Measurements from ENCODE around the gene ADGRG3.

ADGRG3 gene

GRCh38 chr16:57693550-57693949 is 25.4 kb downstream of the ADGRG3 start:
- in situ Hi-C loops (cut with MboI; ENCODE audit: low sequenced_read_pairs) = no loop called here

DNA sequence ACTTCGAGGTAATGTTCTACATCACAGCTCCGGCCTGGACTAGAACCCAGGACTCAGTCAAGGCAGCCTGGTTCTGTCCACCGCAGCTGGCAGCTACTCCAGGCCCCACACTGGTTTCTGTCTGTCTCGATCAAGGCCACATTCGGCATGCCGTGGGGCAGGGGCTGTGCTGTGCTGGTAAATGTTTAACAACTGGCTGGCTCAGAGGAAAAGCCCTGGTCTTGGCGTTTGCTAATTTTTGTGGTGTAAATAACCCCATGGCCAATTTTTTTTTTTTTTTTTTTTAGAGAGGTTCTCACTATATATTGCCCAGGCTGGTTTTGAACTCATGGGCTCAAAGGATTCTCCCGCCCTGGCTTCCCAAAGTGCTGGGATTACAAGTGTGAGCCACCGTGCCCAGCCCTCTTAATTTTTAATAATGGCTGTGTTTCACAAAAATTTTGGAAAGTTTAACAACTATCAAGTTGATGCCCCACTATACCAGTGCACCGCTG is 26.2 kb downstream of the ADGRG3 start:
- in situ Hi-C loops (cut with MboI; ENCODE audit: low sequenced_read_pairs) = no loop called here

- in situ Hi-C loops (cut with MboI; ENCODE audit: low sequenced_read_pairs) = no loop called here
Measured at GRCh38 chr16:57694725-57695679, 26.9 kb downstream of the ADGRG3 start, which contains the start of gene DRC7. Gene DRC7, plus strand, starts transcription at chr16:57694806. Its CDS starts 3,144 bp downstream, at chr16:57697950.

DNA sequence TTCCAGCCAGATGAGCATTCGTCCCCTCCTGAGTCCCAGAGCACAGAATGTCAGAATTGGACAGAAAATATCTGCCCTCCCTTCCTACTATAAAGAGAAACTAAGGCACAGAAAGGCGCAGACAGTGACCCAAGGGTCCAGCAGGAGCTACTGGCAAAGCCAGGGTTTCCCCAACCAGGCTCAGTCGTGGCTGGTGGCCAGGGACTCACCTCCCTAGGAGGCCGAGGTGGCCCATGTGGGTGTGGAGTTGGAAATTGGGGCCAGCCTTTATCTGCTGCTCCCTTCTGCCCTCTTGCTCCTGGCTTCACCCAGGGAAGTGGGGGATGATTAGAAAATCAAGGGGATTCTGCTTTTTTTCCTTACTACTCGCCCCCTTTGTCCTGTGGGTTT is 27.6 kb downstream of the ADGRG3 start:
- in situ Hi-C loops (cut with MboI; ENCODE audit: low sequenced_read_pairs) = no loop called here

- in situ Hi-C loops (cut with MboI; ENCODE audit: low sequenced_read_pairs) = no loop called here
Measured at GRCh38 chr16:57696240-57696639, 28.1 kb downstream of the ADGRG3 start.

GRCh38 chr16:57697896-57698537 is 29.9 kb downstream of the ADGRG3 start:
- in situ Hi-C loops (cut with MboI; ENCODE audit: low sequenced_read_pairs) = no loop called here

- in situ Hi-C loops (cut with MboI; ENCODE audit: low sequenced_read_pairs) = no loop called here
Measured at GRCh38 chr16:57698812-57699405, 30.8 kb downstream of the ADGRG3 start.

DNA sequence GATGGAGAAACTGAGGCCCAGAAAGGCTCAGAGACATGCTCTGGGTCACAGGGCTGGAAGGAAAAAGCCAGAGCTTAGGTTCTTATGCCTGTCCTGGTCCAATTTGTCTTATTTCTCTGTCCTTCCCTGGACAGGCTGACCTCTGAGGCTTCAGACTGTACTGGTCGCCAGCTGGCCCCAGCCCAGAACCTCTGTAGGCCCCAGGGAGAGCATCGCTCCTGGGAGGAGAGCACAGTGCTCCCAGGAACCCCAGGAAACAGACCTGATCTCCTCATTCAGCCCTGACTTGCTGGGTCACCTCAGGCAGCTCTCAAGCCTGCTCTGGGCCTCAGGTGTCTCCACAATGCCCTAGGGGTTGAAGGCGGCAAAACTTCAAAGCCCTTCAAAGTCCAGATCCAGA is 31.4 kb downstream of the ADGRG3 start:
- in situ Hi-C loops (cut with MboI; ENCODE audit: low sequenced_read_pairs) = no loop called here

DNA sequence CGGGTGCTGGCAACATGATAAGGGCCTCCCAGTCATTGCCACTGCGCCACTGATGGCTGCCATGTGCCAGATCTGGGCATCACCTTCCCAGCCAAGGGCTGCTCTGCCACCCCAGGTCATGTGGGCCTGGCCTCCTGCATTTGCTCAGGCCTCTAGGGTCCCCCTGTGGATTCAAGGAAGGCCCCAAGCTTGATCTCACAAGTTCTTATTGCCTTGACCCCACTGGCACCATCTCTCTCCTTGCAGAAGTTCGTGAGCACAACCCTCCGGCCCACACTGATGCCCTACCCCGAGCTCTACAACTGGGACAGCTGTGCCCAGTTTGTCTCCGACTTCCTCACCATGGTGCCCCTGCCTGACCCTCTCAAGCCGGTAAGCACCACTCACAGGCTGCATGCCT is 31.8 kb downstream of the ADGRG3 start:
- in situ Hi-C loops (cut with MboI; ENCODE audit: low sequenced_read_pairs) = loop anchor here (25.0 kb wide), 1 partner anchor 113 kb away; no protein-coding TSS in a partner anchor

DNA sequence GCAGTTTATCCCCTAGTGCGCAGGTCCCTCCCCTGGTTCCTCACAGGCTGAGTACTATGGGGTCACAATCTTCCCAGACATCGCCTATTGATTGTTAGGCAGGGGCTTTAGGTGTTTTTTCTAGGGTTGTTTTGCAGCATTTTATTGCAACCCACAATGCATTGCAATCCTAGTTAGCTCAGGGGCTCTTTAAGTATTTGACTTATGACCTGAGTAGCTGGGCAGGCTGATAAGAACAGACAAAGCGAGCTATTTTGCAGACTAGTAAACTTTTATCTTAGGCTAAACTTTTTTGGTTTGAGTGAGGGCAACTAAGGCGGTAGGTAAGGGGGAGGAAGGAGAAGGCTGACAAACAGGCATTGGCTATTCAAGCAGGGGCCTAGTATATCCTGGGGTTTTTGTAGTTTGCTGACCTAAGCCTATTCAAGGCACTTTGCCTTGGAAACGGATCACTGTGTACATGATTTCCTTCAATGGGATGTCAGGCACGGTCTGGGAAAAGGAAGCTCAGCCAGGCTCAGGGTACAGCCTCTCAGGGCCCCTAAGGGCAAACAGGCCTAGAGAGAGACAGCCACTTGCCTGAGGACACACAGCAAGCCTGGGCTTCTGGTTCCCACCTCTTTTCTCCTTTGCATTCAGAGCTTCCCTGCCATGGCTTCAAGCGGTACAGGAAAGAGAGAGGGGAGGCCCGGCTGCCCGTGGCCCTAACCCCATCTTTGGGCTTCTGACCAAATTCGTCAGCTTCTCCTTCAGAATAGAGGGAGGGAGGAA is 32.9 kb downstream of the ADGRG3 start:
- in situ Hi-C loops (cut with MboI; ENCODE audit: low sequenced_read_pairs) = loop anchor here (25.0 kb wide), 1 partner anchor 114 kb away; no protein-coding TSS in a partner anchor

GRCh38 chr16:57701759-57702371 is 33.8 kb downstream of the ADGRG3 start:
- in situ Hi-C loops (cut with MboI; ENCODE audit: low sequenced_read_pairs) = loop anchor here (25.0 kb wide), 1 partner anchor 115 kb away; no protein-coding TSS in a partner anchor

- in situ Hi-C loops (cut with MboI; ENCODE audit: low sequenced_read_pairs) = loop anchor here (25.0 kb wide), 1 partner anchor 116 kb away; no protein-coding TSS in a partner anchor
Measured at GRCh38 chr16:57703416-57704010, 35.4 kb downstream of the ADGRG3 start.

- in situ Hi-C loops (cut with MboI; ENCODE audit: low sequenced_read_pairs) = loop anchor here (25.0 kb wide), 1 partner anchor 117 kb away; no protein-coding TSS in a partner anchor
Measured at GRCh38 chr16:57704011-57704904, 36.2 kb downstream of the ADGRG3 start.

DNA sequence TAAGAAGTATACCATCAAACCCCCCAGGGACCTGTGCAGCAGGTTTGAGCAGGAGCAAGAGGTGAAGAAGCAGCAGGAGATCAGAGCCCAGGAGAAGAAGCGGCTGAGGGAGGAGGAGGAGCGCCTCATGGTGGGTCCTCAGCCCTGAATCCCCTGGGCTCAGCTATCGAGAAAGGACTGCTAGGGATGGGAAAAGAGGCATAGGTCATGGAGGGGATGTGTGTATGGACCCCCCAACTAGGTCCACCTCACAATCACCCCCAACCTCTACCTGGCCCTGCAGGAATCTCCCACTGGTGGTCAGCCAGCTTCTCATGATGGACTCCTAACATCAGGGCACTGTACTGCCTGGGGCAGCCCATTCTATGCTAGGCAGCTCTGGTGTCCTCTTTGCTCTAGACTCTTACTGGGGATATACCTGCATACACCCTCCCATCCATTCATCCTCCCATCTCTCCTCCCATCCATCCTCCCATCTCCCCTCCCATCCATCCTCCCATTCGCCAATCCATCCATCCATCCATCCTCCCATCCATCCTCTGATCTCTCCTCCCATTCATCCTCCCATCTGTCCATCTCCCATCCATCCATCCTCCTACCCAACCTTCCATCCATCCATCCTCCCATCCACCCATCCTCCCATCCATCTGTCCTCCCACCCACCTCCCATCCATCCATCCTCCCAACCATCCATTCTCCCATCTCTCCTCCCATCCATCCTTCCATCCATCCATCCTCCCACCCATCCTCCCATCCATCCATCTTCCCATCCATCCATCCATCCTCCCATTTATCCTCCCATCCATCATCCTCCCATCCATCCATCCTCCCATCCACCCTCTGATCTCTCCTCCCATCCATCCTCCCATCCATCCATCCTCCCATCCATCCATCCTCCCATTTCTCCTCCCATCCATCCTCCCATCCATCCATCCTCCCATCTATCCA is 37.1 kb downstream of the ADGRG3 start:
- in situ Hi-C loops (cut with MboI; ENCODE audit: low sequenced_read_pairs) = loop anchor here (25.0 kb wide), 1 partner anchor 118 kb away; no protein-coding TSS in a partner anchor

GRCh38 chr16:57706717-57707116 is 38.6 kb downstream of the ADGRG3 start:
- in situ Hi-C loops (cut with MboI; ENCODE audit: low sequenced_read_pairs) = loop anchor here (25.0 kb wide), 1 partner anchor 119 kb away; no protein-coding TSS in a partner anchor

GRCh38 chr16:57707331-57707730 is 39.2 kb downstream of the ADGRG3 start:
- in situ Hi-C loops (cut with MboI; ENCODE audit: low sequenced_read_pairs) = loop anchor here (25.0 kb wide), 1 partner anchor 120 kb away; no protein-coding TSS in a partner anchor

- in situ Hi-C loops (cut with MboI; ENCODE audit: low sequenced_read_pairs) = loop anchor here (25.0 kb wide), 1 partner anchor 121 kb away; no protein-coding TSS in a partner anchor
Measured at GRCh38 chr16:57708168-57708567, 40.1 kb downstream of the ADGRG3 start.

All from HL-60/S4 (cell line).